Liver (tissue), 9 donors: Measurements from ENCODE around the gene VOPP1. TPM values are rescaled to one million over a fixed set of nuclear protein-coding genes. Genes with fewer than 3 reads are reported as not detected.

Experiments used
- DNase-seq: peaks from one replicate; pipeline ENCODE4 v3.0.0-alpha.2; 2017; ENCODE audit warnings: low spot score
- H3K27ac ChIP-seq, 2 donors: one replicate each; pipeline ENCODE4 v1.7.0; 2013; ENCODE audit warnings: inconsistent platforms in 2 of 2, low read length in 2 of 2, control low read depth in 1 of 2, low read depth in 1 of 2, mild to moderate bottlenecking in 1 of 2
- H3K27me3 ChIP-seq, 4 donors: one replicate each; pipeline versions ENCODE4 v1.6.1 to v1.7.0; 2013; ENCODE audit warnings: low read length in 3 of 4, inconsistent platforms in 1 of 4, mild to moderate bottlenecking in 1 of 4, moderate library complexity in 1 of 4; ENCODE audit not compliant: control insufficient read depth in 4 of 4, insufficient read depth in 4 of 4
- H3K36me3 ChIP-seq, 4 donors: one replicate each; pipeline versions ENCODE4 v1.6.1 to v1.7.0; 2013; ENCODE audit warnings: low read length in 3 of 4, mild to moderate bottlenecking in 3 of 4, low read depth in 1 of 4, moderate library complexity in 1 of 4; ENCODE audit not compliant: control insufficient read depth in 4 of 4, insufficient read depth in 3 of 4
- H3K4me1 ChIP-seq, 4 donors: one replicate each; pipeline versions ENCODE4 v1.6.1 to v1.7.0; 2013; ENCODE audit warnings: low read length in 3 of 4, mild to moderate bottlenecking in 3 of 4, moderate library complexity in 1 of 4; ENCODE audit not compliant: control insufficient read depth in 4 of 4, insufficient read depth in 4 of 4
- H3K4me3 ChIP-seq, 3 donors: one replicate each; pipeline versions ENCODE4 v1.6.1 to v1.7.0; 2013; ENCODE audit warnings: low read length in 3 of 3, control low read depth in 1 of 3, low read depth in 1 of 3, mild to moderate bottlenecking in 1 of 3
- H3K9ac ChIP-seq, 2 donors: one replicate each; pipeline ENCODE4 v1.7.0; 2013; ENCODE audit warnings: low read length in 2 of 2, mild to moderate bottlenecking in 2 of 2, moderate library complexity in 2 of 2, control low read depth in 1 of 2, low read depth in 1 of 2
- H3K9me3 ChIP-seq, 4 donors: one replicate each; pipeline versions ENCODE4 v1.6.1 to v1.7.0; 2013; ENCODE audit warnings: low read length in 3 of 4; ENCODE audit not compliant: control insufficient read depth in 4 of 4
- EGR1 ChIP-seq, 2 donors: IDR thresholded peaks; 2 replicates each; pipeline ENCODE4 v1.6.1; 2016 to 2018; ENCODE audit warnings: antibody characterized with exemption in 2 of 2, low read depth in 2 of 2
- FOXA1 ChIP-seq: IDR thresholded peaks from 2 replicates; pipeline ENCODE4 v1.6.1; 2016; ENCODE audit warnings: antibody characterized with exemption
- FOXA2 ChIP-seq: IDR thresholded peaks from 2 replicates; pipeline ENCODE4 v1.6.1; 2016; ENCODE audit warnings: antibody characterized with exemption
- GABPA ChIP-seq, 2 donors: IDR thresholded peaks in 1 of 2; conservative IDR thresholded peaks in 1 of 2; 2 replicates each; pipeline ENCODE4 v1.6.1; 2016; ENCODE audit warnings: antibody characterized with exemption in 2 of 2, mild to moderate bottlenecking in 1 of 2, moderate library complexity in 1 of 2
- HNF4A ChIP-seq, 2 donors: conservative IDR thresholded peaks; 2 replicates each; pipeline ENCODE4 v1.6.1; 2016; ENCODE audit warnings: antibody characterized with exemption in 2 of 2, mild to moderate bottlenecking in 2 of 2
- HNF4G ChIP-seq: IDR thresholded peaks from 2 replicates; pipeline ENCODE4 v1.6.1; 2016; ENCODE audit warnings: antibody characterized with exemption
- JUND ChIP-seq, 2 donors: IDR thresholded peaks; 2 replicates each; pipeline ENCODE4 v1.6.1; 2016; ENCODE audit warnings: antibody characterized with exemption in 2 of 2
- NR2F2 ChIP-seq: IDR thresholded peaks from 2 replicates; pipeline ENCODE4 v1.6.1; 2016; ENCODE audit warnings: antibody characterized with exemption
- RAD21 ChIP-seq, 2 donors: IDR thresholded peaks; 2 replicates each; pipeline ENCODE4 v1.6.1; 2016; ENCODE audit warnings: antibody characterized with exemption in 2 of 2, mild to moderate bottlenecking in 2 of 2
- RXRA ChIP-seq, 2 donors: IDR thresholded peaks; 2 replicates each; pipeline ENCODE4 v1.6.1; 2017 to 2018; ENCODE audit warnings: antibody characterized with exemption in 2 of 2, mild to moderate bottlenecking in 1 of 2
- SP1 ChIP-seq: IDR thresholded peaks from 2 replicates; pipeline ENCODE4 v1.6.1; 2018; ENCODE audit warnings: antibody characterized with exemption, mild to moderate bottlenecking
- TAF1 ChIP-seq: conservative IDR thresholded peaks from 2 replicates; pipeline ENCODE4 v1.6.1; 2016; ENCODE audit warnings: antibody characterized with exemption, mild to moderate bottlenecking
- YY1 ChIP-seq: IDR thresholded peaks from 2 replicates; pipeline ENCODE4 v1.6.1; 2016; ENCODE audit warnings: antibody characterized with exemption, mild to moderate bottlenecking
- WGBS: extraction: QIAGEN DNeasy Blood & Tissue Kit; methylation state at CpG from one replicate; pipeline ENCODE4 v1.1.7; 2013; 5-methylcytosine and 5-hydroxymethylcytosine counted together
- polyA plus RNA-seq, 2 donors: library from polyadenylated mRNA; stranded (reverse) in 1 of 2; unstranded in 1 of 2; fragments of 200-250 nt in 1 of 2; fragments of >200 nt in 1 of 2; fragmentation: Nextera tagmentation in 1 of 2; extraction: Ambion mirVana in 1 of 2; gene quantifications; one replicate each; pipeline versions ENCODE4 v1.2.1 to v1.2.3, GENCODE V29; 2013 to 2015
- total RNA-seq, 2 donors: library from RNA; depleted of rRNA; stranded (reverse); fragments of >200 nt; gene quantifications; one replicate each; pipeline ENCODE4 v1.2.3, GENCODE V29; 2014
- TF ChIP-seq, protein P1 (sequence below): IDR thresholded peaks from 2 replicates; pipeline ENCODE4 v1.6.1; 2016; ENCODE audit warnings: antibody characterized with exemption, mild to moderate bottlenecking
- TF ChIP-seq, protein P2 (sequence below): fragments of 150-350 bp; IDR thresholded peaks from 2 replicates; pipeline ENCODE4 v1.5.1; 2017; ENCODE audit warnings: improper control_type of control experiment, low read depth, low read length; ENCODE audit not compliant: missing input control
- TF ChIP-seq, protein P3 (sequence below): IDR thresholded peaks from 2 replicates; pipeline ENCODE4 v1.6.1; 2016; ENCODE audit warnings: antibody characterized with exemption
- TF ChIP-seq, protein P4 (sequence below): IDR thresholded peaks from 2 replicates; pipeline ENCODE4 v1.6.1; 2016; ENCODE audit warnings: antibody characterized with exemption
- TF ChIP-seq, protein P5 (sequence below): IDR thresholded peaks from 2 replicates; pipeline ENCODE4 v1.6.1; 2016; ENCODE audit warnings: antibody characterized with exemption
- donor health status: healthy.
- donor health status: healthy.
- donor health status: healthy.
- donor health status: healthy.
- donor health status: healthy.

VOPP1 gene
- total and polyA plus RNA-seq, 4 donors: 11.5 to 23.8 (median 21.7) TPM

DNA sequence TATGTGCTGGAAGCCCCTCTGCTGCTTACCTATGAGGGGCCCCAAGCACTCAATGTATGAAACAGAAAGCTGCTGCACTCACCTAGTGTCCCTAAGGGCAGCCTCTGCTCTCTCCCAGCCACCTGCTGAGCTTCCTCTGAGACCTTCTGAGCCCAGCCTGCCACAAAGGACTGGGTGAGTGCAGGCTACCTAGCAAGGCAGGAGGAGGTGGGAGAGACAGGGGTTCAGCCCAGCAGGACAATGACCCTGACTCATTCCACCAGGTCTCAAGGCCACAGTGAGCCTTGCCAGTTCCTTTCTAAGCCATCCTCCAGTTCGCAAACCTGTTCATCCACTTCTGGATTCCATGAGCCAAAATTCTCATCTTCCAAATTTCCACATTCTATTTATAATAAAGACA is 16.3 kb downstream of the VOPP1 start (continued):
- TF ChIP-seq, protein P1, sequence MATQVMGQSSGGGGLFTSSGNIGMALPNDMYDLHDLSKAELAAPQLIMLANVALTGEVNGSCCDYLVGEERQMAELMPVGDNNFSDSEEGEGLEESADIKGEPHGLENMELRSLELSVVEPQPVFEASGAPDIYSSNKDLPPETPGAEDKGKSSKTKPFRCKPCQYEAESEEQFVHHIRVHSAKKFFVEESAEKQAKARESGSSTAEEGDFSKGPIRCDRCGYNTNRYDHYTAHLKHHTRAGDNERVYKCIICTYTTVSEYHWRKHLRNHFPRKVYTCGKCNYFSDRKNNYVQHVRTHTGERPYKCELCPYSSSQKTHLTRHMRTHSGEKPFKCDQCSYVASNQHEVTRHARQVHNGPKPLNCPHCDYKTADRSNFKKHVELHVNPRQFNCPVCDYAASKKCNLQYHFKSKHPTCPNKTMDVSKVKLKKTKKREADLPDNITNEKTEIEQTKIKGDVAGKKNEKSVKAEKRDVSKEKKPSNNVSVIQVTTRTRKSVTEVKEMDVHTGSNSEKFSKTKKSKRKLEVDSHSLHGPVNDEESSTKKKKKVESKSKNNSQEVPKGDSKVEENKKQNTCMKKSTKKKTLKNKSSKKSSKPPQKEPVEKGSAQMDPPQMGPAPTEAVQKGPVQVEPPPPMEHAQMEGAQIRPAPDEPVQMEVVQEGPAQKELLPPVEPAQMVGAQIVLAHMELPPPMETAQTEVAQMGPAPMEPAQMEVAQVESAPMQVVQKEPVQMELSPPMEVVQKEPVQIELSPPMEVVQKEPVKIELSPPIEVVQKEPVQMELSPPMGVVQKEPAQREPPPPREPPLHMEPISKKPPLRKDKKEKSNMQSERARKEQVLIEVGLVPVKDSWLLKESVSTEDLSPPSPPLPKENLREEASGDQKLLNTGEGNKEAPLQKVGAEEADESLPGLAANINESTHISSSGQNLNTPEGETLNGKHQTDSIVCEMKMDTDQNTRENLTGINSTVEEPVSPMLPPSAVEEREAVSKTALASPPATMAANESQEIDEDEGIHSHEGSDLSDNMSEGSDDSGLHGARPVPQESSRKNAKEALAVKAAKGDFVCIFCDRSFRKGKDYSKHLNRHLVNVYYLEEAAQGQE: no peak
- TF ChIP-seq FOXA1 (no peak), SP1 (no peak), FOXA2 (no peak), HNF4A (conservative IDR thresholded peaks at IDR 0.05) (no peak), TAF1 (no peak), HNF4G (no peak), RAD21 (IDR thresholded peaks at IDR 0.05) (no peak)

DNA sequence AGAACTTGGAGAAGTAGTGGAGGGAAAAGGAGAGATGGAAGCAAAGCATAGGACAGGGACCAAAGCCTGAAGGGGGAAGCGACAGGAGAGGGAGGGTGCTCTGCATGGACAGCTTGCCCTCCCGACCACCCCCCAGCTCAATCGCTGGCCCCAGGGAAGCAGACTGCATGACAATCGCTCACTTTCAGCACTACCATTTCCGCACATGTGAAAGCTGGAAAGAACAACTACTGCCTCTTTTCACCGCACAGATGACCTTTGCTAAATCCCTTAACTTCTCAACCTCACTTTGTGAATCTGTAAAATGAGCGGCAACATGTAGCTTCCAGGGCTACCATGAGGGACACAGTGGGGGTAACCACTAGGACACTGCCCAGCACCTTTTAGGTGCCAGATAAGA is 17.1 kb downstream of the VOPP1 start:
- no peaks in the 10 kb centered on the region for H3K9me3 ChIP-seq
- H3K27me3 ChIP-seq: no peaks in the 10 kb centered on the region
- no peak overlapping the region for H3K27ac ChIP-seq
- no peaks in the 10 kb centered on the region for H3K36me3 ChIP-seq
- H3K4me3 ChIP-seq: no peak overlapping the region
- no peak for TF ChIP-seq HNF4G
- TF ChIP-seq YY1: no peak
- peaks cover 0 to 5% (median 1%) of the 10 kb centered on the region in 4 donors for H3K4me1 ChIP-seq
- no peak overlapping the region for H3K9ac ChIP-seq
- no peak for DNase-seq
- WGBS: 94% methylated on average over 7 of the region's 7 CpGs

DNA sequence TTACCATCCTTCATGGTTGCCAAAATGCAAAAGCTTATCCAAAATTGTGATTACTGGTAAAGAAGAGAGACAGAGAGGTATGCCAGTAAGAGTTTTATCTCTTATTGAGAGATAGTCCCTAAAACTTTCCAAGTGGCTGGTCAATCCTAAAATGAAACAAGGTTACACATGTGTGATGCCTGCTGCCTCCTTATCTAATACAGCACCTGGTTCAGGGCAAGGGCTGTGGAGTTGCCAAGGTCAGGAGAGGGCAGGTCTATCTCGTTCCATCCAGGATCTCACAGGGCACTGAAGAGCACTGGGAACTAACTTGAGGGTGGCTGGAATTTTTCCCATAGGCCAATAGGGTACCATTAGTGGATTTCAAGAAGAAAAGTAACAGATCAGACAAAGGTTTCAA is 18.3 kb downstream of the VOPP1 start:
- DNase-seq: no peak
- no peak overlapping the region for H3K4me3 ChIP-seq
- WGBS: 29% methylated on average over 1 of the region's 1 CpG
- H3K9me3 ChIP-seq: no peaks in the 10 kb centered on the region
- H3K27ac ChIP-seq: no peak overlapping the region
- no peaks in the 10 kb centered on the region for H3K27me3 ChIP-seq
- peaks cover 0 to 5% (median 3%) of the 10 kb centered on the region in 4 donors for H3K4me1 ChIP-seq
- TF ChIP-seq SP1: no peak
- no peak for TF ChIP-seq EGR1 (IDR thresholded peaks at IDR 0.05; ENCODE audit: low read depth in 2 of 2)
- TF ChIP-seq TAF1: no peak
- TF ChIP-seq HNF4A (conservative IDR thresholded peaks at IDR 0.05): no peak
- TF ChIP-seq RAD21 (IDR thresholded peaks at IDR 0.05): no peak
- TF ChIP-seq, protein P1: no peak
- TF ChIP-seq FOXA1: no peak
- TF ChIP-seq, protein P2, sequence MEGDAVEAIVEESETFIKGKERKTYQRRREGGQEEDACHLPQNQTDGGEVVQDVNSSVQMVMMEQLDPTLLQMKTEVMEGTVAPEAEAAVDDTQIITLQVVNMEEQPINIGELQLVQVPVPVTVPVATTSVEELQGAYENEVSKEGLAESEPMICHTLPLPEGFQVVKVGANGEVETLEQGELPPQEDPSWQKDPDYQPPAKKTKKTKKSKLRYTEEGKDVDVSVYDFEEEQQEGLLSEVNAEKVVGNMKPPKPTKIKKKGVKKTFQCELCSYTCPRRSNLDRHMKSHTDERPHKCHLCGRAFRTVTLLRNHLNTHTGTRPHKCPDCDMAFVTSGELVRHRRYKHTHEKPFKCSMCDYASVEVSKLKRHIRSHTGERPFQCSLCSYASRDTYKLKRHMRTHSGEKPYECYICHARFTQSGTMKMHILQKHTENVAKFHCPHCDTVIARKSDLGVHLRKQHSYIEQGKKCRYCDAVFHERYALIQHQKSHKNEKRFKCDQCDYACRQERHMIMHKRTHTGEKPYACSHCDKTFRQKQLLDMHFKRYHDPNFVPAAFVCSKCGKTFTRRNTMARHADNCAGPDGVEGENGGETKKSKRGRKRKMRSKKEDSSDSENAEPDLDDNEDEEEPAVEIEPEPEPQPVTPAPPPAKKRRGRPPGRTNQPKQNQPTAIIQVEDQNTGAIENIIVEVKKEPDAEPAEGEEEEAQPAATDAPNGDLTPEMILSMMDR: no peak
- TF ChIP-seq HNF4G: no peak
- TF ChIP-seq, protein P3, sequence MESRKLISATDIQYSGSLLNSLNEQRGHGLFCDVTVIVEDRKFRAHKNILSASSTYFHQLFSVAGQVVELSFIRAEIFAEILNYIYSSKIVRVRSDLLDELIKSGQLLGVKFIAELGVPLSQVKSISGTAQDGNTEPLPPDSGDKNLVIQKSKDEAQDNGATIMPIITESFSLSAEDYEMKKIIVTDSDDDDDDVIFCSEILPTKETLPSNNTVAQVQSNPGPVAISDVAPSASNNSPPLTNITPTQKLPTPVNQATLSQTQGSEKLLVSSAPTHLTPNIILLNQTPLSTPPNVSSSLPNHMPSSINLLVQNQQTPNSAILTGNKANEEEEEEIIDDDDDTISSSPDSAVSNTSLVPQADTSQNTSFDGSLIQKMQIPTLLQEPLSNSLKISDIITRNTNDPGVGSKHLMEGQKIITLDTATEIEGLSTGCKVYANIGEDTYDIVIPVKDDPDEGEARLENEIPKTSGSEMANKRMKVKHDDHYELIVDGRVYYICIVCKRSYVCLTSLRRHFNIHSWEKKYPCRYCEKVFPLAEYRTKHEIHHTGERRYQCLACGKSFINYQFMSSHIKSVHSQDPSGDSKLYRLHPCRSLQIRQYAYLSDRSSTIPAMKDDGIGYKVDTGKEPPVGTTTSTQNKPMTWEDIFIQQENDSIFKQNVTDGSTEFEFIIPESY: no peak
- no peak for TF ChIP-seq JUND (IDR thresholded peaks at IDR 0.05)
- no peak for TF ChIP-seq GABPA (IDR thresholded peaks at IDR 0.05 in 1 of 2, conservative IDR thresholded peaks at IDR 0.05 in 1 of 2)
- TF ChIP-seq, protein P4, sequence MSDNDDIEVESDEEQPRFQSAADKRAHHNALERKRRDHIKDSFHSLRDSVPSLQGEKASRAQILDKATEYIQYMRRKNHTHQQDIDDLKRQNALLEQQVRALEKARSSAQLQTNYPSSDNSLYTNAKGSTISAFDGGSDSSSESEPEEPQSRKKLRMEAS: no peak
- TF ChIP-seq, protein P5, sequence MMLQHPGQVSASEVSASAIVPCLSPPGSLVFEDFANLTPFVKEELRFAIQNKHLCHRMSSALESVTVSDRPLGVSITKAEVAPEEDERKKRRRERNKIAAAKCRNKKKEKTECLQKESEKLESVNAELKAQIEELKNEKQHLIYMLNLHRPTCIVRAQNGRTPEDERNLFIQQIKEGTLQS: no peak
- no peak for TF ChIP-seq YY1
- TF ChIP-seq FOXA2: no peak
- TF ChIP-seq RXRA (IDR thresholded peaks at IDR 0.05): no peak
- TF ChIP-seq NR2F2: no peak
- no peaks in the 10 kb centered on the region for H3K36me3 ChIP-seq
- H3K9ac ChIP-seq: no peak overlapping the region
